ENCODE measurements around the gene BEST1.

- TF ChIP-seq CTCF (IDR thresholded peaks at IDR 0.05) (no peak), POLR2A (IDR thresholded peaks at IDR 0.05) (no peak)
Measured at GRCh38 chr11:62012832-62013461, 62.8 kb downstream of the BEST1 start.
